ENCODE data around the gene DDX42.

DNA sequence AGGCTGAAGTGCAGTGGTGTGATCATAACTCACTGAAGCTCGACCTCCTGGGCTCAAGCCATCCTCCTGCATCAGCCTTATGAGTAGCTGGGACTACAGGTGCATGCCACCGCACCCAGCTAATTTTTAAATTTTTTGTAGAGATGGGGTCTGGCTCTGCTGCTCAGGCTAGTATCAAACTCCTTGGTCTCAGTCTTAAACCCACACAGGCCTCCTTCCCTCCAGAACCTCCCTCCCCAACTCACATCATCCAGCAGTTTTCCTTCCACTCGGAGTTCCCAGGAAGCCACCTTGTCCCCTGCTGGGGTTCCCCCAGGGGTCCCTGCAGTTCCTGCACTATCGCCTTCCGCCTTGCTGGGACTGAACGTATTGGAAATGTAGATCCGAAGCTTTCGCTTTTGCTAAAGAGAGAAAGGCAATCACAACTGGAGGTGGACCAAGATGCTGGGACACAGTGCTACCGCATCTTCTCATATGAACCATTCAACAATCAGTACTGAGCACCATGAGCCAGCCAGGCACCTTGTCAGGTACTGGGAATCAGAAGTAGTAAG lies 61.3 kb downstream of the DDX42 start:
- TF ChIP-seq POLR2AphosphoS5 (IDR thresholded peaks at IDR 0.05) = no peak
- TF ChIP-seq, protein P1, sequence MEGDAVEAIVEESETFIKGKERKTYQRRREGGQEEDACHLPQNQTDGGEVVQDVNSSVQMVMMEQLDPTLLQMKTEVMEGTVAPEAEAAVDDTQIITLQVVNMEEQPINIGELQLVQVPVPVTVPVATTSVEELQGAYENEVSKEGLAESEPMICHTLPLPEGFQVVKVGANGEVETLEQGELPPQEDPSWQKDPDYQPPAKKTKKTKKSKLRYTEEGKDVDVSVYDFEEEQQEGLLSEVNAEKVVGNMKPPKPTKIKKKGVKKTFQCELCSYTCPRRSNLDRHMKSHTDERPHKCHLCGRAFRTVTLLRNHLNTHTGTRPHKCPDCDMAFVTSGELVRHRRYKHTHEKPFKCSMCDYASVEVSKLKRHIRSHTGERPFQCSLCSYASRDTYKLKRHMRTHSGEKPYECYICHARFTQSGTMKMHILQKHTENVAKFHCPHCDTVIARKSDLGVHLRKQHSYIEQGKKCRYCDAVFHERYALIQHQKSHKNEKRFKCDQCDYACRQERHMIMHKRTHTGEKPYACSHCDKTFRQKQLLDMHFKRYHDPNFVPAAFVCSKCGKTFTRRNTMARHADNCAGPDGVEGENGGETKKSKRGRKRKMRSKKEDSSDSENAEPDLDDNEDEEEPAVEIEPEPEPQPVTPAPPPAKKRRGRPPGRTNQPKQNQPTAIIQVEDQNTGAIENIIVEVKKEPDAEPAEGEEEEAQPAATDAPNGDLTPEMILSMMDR (IDR thresholded peaks at IDR 0.05) = no peak
- no peak for TF ChIP-seq POLR2A (IDR thresholded peaks at IDR 0.05)

Data from prostate gland (tissue), 2 donors.